Esophagus (tissue), 2 donors: ENCODE data around the gene EIF4G3. TPM values are rescaled to one million over a fixed set of nuclear protein-coding genes. Genes with fewer than 3 reads are reported as not detected.

Source experiments
- H3K27ac ChIP-seq, 2 donors: one replicate each; pipeline ENCODE4 v1.5.1; 2013; ENCODE audit warnings: low read depth in 2 of 2, mild to moderate bottlenecking in 2 of 2, inconsistent platforms in 1 of 2, low read length in 1 of 2, moderate library complexity in 1 of 2
- H3K27me3 ChIP-seq, 2 donors: one replicate each; pipeline ENCODE4 v1.6.1; 2013; ENCODE audit warnings: low read length in 2 of 2, control low read depth in 1 of 2, mild to moderate bottlenecking in 1 of 2; ENCODE audit not compliant: insufficient read depth in 2 of 2, control insufficient read depth in 1 of 2
- H3K36me3 ChIP-seq, 2 donors: one replicate each; pipeline ENCODE4 v1.6.1; 2013; ENCODE audit warnings: low read length in 1 of 2; ENCODE audit not compliant: control insufficient read depth in 2 of 2, insufficient read depth in 2 of 2
- H3K4me1 ChIP-seq, 2 donors: one replicate each; pipeline ENCODE4 v1.6.1; 2013; ENCODE audit warnings: low read length in 1 of 2; ENCODE audit not compliant: control insufficient read depth in 2 of 2, insufficient read depth in 2 of 2
- H3K4me3 ChIP-seq, 2 donors: one replicate each; pipeline ENCODE4 v1.5.1; 2013; ENCODE audit warnings: low read length in 2 of 2, mild to moderate bottlenecking in 2 of 2, low read depth in 1 of 2, moderate library complexity in 1 of 2
- H3K9me3 ChIP-seq, 2 donors: one replicate each; pipeline ENCODE4 v1.6.1; 2013; ENCODE audit warnings: mild to moderate bottlenecking in 2 of 2, low read depth in 1 of 2, low read length in 1 of 2, moderate library complexity in 1 of 2; ENCODE audit not compliant: control insufficient read depth in 2 of 2, insufficient read depth in 1 of 2
- WGBS, 2 donors: extraction: QIAGEN DNeasy Blood & Tissue Kit; methylation state at CpG; one replicate each; pipeline ENCODE4 v1.1.7; 2013; 5-methylcytosine and 5-hydroxymethylcytosine counted together
- polyA plus RNA-seq, 2 donors: library from polyadenylated mRNA; stranded (reverse); fragments of 200-250 nt; gene quantifications; one replicate each; pipeline ENCODE4 v1.2.3, GENCODE V29; 2013
- donor health status: healthy with polysubstance abuse.
- donor health status: Bipolar disorder and iron deficiency.

EIF4G3 gene
- polyA plus RNA-seq, 2 donors: 15.7 to 22.3 TPM

DNA sequence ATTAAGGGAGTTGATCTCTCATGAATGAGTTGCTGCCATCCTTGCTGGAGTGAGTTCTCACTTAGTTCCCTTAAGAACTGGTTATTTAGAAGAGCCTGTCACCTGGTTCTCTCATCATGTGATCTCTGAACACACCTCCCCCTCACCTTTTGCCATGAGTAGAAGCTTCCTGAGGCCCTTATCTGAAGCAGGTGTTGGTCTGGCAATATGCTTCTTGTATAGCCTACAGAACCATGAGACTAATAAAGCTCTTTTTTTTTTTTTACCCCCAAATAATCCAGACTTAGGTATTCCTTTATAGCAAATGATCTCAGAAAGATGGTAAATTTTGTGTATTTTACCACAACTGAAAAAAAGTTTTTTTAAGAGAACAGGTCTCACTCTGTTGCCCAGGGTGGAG is 158.0 kb downstream of the EIF4G3 start:
- Histone ChIP-seq H3K4me1 (no peaks in the 10 kb centered on the region), H3K9me3 (no peaks in the 10 kb centered on the region), H3K36me3 (no peaks in the 10 kb centered on the region), H3K27ac (no peak overlapping the region), H3K27me3 (no peaks in the 10 kb centered on the region), H3K4me3 (no peak overlapping the region)

- Histone ChIP-seq H3K27me3 (no peaks in the 10 kb centered on the region), H3K4me1 (no peaks in the 10 kb centered on the region), H3K9me3 (no peaks in the 10 kb centered on the region), H3K27ac (no peak overlapping the region), H3K36me3 (no peaks in the 10 kb centered on the region), H3K4me3 (no peak overlapping the region)
- 84 to 85% methylated on average over 3 of the region's 3 CpGs for WGBS, 2 donors
Observed at GRCh38 chr1:21013510-21013909, 163.2 kb downstream of the EIF4G3 start.

DNA sequence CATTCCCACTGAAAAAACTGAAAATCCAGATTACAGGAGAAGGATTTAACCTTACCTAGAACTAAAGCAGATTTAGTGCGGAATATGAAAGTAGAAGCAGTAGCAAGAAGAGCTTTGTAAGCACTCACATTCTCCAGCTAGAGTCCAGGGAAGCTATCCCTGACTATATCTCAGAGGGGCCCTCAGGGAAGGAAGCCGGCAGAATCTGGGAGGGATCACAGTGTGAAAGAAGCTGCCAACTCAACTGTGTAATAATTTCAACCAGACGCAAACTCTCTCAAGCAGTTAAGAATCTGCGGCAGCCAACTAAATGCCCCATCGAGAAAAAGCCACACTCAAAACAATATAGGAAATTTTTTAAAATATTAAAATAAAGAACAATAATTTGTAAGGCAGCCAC is 163.8 kb downstream of the EIF4G3 start:
- Histone ChIP-seq H3K36me3 (no peaks in the 10 kb centered on the region), H3K9me3 (no peaks in the 10 kb centered on the region), H3K4me1 (no peaks in the 10 kb centered on the region), H3K4me3 (no peak overlapping the region), H3K27me3 (no peaks in the 10 kb centered on the region), H3K27ac (no peak overlapping the region)
- 74 to 77% methylated on average over 5 of the region's 5 CpGs for WGBS, 2 donors

DNA sequence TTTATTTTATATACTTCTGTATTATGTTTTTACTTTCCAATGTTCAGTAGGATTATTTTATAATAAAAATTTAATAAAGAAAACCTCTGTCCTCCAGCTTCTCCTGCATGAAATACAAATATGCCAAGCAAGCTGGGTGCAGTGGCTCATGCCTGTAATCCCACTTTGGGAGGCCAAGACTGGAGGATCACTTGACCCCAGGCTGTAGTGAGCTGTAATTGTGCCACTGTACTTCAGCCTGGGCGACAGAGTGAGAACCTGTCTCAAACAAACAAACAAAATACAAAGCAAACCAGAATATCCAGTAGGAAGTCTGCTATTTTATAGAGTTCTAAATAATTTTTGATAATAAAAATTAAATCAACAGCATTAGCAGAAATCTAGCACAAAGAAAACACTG is 168.8 kb downstream of the EIF4G3 start:
- no peak overlapping the region for H3K4me3 ChIP-seq
- no peaks in the 10 kb centered on the region for H3K4me1 ChIP-seq
- H3K9me3 ChIP-seq: no peaks in the 10 kb centered on the region
- no peaks in the 10 kb centered on the region for H3K27me3 ChIP-seq
- no peaks in the 10 kb centered on the region for H3K36me3 ChIP-seq
- WGBS, 2 donors: 87 to 91% methylated on average over 1 of the region's 1 CpG
- H3K27ac ChIP-seq: no peak overlapping the region

DNA sequence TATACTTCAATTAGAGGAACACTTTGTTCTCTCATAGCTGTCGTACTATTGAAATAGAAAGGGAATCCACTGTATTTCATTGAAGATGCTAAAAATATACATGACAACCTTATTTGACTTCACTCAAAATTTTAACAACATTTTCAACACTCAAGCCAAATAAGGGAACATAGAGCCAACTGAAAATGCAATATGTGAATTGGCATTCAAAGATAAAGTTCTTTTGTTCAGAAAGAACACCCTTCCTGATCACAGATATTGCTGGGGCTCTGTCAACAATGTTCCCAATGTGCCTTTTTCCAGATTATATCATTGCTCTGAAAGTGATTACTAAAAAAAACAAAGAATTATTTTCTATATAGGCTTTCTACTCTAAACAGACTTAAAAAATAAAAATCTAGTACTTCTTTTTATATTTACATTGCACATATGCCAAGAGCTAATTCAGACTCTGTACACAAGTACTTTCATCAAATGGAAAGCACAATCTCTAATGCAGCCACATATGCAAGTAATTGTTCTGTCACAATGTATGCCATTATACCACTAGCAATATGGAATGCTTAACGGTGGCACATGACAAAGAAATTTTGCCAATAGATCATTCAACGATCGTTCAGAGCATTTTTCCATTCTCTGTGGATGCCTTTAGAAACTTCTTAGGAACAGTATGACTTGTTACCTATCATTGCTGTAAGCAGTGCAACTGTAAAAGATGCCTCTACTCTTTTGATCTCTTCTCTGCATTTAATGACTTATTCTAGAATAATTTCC is 171.0 kb downstream of the EIF4G3 start:
- H3K4me1 ChIP-seq: no peaks in the 10 kb centered on the region

GRCh38 chr1:21003281-21004045 is 173.2 kb downstream of the EIF4G3 start:
- H3K36me3 ChIP-seq: no peaks in the 10 kb centered on the region
- H3K27ac ChIP-seq: no peak overlapping the region
- no peak overlapping the region for H3K4me3 ChIP-seq
- WGBS, 2 donors: 92 to 96% methylated on average over 3 of the region's 3 CpGs
- no peaks in the 10 kb centered on the region for H3K9me3 ChIP-seq
- no peaks in the 10 kb centered on the region for H3K4me1 ChIP-seq
- no peaks in the 10 kb centered on the region for H3K27me3 ChIP-seq

More for the DNA sequence above, 171.0 kb downstream of the EIF4G3 start:
- no peak overlapping the region for H3K4me3 ChIP-seq
- H3K27ac ChIP-seq: no peak overlapping the region
- H3K36me3 ChIP-seq: no peaks in the 10 kb centered on the region
- 86 to 90% methylated on average over 4 of the region's 4 CpGs for WGBS, 2 donors
- H3K27me3 ChIP-seq: no peaks in the 10 kb centered on the region
- no peaks in the 10 kb centered on the region for H3K9me3 ChIP-seq

DNA sequence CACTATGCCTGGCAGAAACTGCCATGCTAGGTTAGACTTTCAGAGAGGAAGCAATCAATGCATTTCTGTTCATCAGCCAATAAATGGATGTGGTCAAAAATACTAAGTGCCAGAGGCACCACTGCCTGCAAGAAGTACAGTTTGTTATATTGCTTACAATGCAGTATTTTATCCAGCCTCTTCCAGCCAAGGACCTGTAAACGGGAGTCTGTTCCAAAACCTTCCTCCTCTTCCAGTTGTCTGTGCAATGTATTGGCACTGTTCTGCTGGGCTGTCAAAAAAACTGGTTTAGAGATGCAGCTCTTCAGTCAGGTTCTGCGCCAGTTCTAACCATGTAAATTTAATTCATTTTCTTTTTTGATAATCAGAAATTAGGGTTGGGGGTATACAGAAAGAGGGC is 175.7 kb downstream of the EIF4G3 start:
- no peaks in the 10 kb centered on the region for H3K9me3 ChIP-seq
- H3K4me1 ChIP-seq: no peaks in the 10 kb centered on the region
- no peaks in the 10 kb centered on the region for H3K27me3 ChIP-seq
- no peak overlapping the region for H3K27ac ChIP-seq
- H3K36me3 ChIP-seq: no peaks in the 10 kb centered on the region
- WGBS, 2 donors: 62 to 67% methylated on average over 2 of the region's 2 CpGs
- no peak overlapping the region for H3K4me3 ChIP-seq

- Histone ChIP-seq H3K9me3 (no peaks in the 10 kb centered on the region), H3K27ac (no peak overlapping the region), H3K36me3 (no peaks in the 10 kb centered on the region), H3K4me3 (no peak overlapping the region), H3K27me3 (no peaks in the 10 kb centered on the region), H3K4me1 (no peaks in the 10 kb centered on the region)
- 88 to 90% methylated on average over 2 of the region's 2 CpGs for WGBS, 2 donors
Observed at GRCh38 chr1:21000245-21000594, 176.5 kb downstream of the EIF4G3 start.

DNA sequence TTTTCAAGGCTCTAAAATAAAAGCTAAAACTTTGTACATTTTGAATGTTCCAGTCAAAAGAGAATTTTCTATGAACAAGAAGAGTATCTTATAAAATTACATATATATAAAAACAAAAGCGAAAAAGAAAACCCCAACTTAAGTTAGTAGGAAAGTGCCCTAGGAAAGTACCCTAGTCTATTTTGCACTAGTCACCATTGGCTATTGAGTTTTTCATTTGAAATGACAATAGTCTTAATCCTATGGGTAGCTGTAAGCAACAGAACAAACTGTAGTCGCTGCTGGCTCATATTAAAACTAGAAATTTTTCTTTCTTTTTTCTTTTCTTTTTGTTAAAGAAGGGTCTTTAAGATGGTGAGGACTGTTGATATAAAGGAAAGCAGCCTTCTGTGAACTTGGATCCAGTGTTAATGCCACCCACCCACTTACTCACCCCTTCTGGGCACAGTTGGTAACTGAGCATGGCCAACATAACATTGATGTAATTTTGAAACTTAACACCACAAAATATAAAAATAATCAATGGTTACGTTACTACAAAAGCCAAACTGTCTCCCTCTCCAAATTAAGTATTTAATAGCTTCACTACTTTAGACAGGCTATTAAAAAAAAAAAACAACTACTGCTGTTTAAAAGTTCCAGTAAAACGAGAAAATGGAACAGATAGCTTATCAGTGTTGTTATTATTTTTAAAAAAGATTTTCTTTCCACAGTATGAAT is 177.0 kb downstream of the EIF4G3 start:
- Histone ChIP-seq H3K4me1 (no peaks in the 10 kb centered on the region), H3K27me3 (no peaks in the 10 kb centered on the region), H3K4me3 (no peak overlapping the region), H3K27ac (no peak overlapping the region), H3K36me3 (no peaks in the 10 kb centered on the region), H3K9me3 (no peaks in the 10 kb centered on the region)
- WGBS, 2 donors: 83 to 90% methylated on average over 4 of the region's 4 CpGs
